Measurements from ENCODE around the gene PRND. TPM values are rescaled to one million over a fixed set of nuclear protein-coding genes. Genes with fewer than 3 reads are reported as not detected.

Gene PRND
- total RNA-seq, 1 donor from 2014 or later = not detected

Other genes starting within 250 kb of the PRND start
- 115 TPM for gene PRNP, start 35.5 kb upstream of the PRND start, total RNA-seq
- 20.7 TPM for gene RASSF2, start 101.7 kb downstream of the PRND start, total RNA-seq

Data from mucosa of gallbladder (tissue), 1 donor.